Activated T-cell treated with anti-CD3 and anti-CD28 coated beads, Interleukin-2, amount 50 U/mL, for 48 hours (primary cell): Measurements from ENCODE around the gene SLC12A6.
"Not testable (repeated sequence)": the region's sequence is repeated elsewhere in the genome, so short reads cannot be mapped to it uniquely, and the experiment has no call there.

Experiments used
- DNase-seq, 2 experiments: peaks; one replicate each; pipeline ENCODE4 v3.0.0-alpha.2; 2020

Gene SLC12A6

DNA sequence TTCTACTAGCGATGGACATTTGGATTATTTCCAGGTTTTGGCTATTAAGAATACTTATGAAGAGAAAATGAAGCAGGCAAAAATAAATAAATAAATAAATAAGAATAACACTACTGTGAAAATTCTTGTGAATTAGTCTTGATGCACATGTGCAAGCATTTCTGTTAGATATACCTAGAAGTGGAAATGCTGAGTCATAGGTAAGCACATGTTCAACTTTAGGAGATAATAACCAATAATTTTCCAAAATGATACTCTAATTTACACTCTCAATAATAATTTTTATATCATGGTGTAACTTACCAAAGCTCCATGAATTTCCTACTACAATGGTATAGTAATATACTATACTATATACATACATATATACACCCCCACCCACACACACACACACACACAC is 89.4 kb downstream of the SLC12A6 start:
- DNase-seq = no peak

DNA sequence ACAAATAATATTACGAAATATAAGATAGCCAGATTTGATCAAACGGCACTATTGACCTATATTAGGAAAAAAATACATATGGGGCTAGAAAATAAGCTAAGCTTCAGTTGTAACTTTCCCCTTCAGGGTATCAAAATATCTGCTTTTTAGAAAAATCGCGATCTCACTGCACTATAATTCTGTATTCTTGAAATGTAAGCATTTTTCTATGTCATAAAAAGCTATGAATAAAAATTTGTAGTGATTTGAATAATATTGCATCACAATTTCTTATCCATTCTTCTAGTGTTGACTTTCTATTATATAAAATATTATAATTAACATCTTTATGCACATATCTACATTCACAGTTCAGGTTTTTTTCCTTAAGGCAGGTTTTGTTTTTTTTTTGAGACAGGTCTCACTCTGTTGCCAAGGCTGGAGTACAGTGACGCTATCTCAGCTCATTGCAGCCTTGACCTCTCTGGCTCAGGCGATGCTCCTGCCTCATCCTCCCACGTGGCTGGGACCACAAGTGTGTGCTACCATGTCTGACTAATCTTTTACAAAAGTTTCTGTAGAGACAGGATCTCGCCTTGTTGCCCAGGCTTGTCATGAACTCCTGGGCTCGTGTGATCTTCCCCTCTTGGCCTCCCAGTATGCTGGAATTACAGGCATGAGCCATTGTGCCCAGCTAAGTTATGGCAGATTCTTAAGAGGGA is 91.2 kb downstream of the SLC12A6 start:
- DNase-seq = peak in 1 of 2 experiments; percentile 49

DNA sequence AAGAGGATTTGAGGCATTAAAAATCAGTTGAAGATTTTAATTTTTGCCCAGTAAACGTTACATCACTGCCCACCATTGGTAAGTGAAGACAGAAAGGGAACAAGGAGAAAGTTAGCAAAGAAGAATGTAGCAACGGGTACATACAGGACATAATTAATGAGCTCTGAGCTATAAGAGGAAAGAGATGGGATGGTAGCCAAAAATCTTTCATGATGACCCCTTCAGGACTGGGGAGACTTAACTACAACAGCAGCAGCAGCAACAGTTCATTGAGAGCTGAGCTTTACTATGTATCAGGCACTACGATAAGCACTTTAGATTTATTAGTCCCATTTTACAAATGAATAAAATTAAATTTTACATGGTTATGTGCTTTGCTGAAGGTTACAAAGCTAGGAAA is 94.4 kb downstream of the SLC12A6 start:
- no peak for DNase-seq

DNA sequence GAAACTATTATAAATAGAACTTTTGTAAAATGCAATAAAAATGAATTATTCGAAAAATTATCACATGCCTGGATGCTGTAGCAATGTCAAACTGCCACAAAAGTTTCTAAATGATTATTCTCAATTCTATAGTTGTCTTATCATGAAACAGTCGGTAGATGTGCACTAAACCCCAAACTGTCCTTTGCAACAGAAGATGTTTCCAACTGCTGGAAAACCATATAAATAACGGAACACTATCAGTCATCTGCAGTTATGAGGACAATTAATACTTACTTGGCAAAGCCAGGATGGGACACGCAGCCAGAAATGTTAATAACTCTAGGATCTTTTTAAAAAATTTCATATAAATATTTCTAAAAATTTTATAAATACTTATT is 95.3 kb downstream of the SLC12A6 start:
- DNase-seq = no peak

DNA sequence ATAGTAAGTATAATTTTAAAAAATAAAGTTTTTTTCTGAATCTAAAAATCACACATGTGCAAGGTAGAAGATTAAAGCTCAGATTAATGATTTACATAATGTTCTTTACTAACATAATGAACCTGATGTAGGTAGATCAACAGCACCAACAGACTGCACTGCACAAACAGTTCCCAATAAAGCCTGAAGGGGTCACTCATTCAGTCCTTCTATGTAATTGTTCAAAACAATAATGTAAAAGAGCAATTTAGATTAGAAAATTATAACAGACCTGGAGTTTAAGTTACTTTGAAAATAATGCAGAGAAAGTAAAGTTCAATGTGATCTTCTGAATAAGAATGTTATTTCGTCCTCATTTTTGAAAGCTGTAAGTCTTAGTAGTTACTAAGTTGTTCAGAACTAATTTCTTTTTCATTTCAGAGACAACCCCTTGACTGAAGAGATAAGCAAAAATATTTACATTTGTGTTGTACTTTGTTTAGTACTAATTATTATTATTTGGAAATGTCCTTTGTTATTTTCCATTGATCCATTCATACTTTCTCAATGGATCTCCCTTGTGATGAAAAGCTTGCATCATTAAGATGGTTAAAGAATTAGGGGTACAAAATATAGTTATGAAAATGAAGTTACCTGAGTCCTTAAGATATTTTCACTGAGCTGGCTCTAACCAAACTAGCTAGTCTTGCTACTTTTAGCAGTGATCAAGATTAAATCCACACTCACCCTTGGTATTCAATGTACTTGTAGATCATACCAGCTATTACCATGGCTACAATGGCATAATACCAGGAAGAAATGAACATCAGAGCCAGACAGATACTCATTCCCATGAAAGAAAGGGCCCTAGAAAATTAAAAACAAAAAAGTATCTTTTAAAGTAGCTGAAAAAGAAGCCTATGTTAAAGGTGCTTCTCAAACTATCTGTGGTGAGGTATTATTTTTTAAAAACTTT is 95.9 kb downstream of the SLC12A6 start:
- no peak for DNase-seq

DNA sequence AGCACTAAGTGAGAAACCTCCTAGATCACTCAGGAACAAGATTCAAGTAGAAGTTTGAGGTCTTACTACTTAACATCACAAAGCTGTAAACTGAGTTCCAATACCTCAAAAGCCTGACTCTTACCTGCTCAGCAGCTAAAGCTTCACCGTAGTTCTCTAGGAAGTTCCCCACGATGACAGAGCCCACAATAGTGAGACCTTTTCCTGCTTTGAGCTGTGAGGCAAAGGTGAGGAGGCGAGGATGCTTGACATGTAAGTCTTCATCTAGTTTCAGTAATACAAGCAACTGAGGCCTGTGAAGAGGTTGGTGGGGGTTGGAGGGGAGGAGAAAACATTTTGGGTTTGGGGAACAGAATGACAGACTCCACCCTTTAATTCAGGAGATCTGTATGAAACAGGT is 97.0 kb downstream of the SLC12A6 start:
- peak in 1 of 2 experiments; percentile 42 for DNase-seq

DNA sequence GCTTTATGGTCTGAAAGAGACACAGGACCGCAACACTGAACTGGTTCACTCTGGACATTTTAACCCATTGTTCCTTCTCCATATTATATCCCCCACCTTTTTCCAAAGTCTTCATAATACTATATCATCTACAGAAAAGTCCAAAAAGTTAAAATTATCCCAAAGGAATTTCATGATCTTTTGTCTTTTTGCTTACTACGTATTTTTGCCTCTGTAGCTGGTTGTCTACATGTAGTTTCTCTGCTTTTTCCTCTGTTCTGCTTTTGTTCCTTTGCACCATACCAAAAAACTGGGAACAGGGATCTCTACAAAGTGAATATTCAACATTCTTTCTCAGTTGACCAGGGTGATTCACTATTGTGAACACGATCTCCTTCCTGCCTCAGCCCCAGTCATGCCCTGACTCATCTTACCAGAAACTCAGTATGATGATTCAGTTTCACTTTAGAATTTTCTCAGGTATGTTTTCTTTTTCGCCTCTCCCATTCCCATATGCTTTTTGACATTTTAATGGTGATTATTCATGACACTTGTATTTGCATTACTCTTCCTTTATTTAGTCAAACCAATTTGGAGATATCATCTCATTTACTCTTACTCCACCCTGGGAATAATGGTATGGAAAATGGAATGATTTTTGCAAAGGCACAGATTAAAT is 98.3 kb downstream of the SLC12A6 start:
- peak in 1 of 2 experiments; percentile 41 for DNase-seq

DNA sequence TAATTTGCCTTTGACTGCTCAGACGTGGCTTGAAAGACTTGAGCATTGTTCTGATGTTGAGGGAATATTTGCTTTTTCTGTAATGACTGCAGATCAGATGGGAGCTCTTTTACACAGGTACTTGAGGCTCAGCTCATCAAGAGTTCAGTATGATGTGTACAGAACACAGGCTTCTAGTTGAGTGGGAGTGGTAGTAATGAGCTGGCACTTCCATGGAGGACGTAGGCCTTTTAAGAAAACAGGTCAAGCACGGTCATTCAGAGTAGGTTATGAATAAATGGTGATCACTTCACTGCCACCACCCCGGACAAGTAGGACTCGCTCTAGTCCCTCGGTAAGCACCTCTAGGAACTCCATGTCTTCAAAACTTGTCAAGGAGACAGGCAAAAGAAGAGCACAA is 104.0 kb downstream of the SLC12A6 start:
- DNase-seq = no peak

DNA sequence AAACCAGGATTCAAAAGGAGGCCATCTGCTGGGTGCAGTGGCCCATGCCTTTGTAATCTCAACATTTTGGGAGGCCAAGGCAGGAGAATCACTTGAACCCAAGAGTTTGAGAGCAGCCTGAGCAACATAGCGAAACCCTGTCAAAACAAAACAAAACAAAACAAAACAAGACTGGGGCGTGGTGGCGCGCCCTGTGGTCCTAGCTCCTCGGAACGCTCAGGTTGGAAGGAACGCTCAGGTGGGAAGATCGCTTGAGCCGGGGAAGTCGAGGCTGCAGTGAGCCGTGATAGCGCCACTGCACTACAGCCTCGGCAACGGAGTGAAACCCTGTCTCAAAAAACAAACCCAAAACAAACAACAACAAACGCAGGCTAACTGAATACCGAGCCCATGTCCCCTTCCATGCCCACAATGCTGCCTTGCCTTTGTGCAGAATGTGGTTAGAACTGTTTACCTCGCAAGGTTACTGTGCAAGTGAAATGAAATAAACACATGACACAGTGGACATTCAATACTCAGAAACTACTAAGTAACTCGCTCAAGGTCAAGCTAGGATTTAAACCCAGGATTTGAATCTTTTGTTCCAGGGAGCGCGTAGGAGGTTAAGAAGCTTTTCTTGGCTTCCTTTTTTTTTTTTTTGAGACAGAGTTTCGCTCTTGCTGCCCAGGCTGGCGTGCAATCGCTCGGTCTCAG is 113.5 kb downstream of the SLC12A6 start:
- DNase-seq = no peak

DNA sequence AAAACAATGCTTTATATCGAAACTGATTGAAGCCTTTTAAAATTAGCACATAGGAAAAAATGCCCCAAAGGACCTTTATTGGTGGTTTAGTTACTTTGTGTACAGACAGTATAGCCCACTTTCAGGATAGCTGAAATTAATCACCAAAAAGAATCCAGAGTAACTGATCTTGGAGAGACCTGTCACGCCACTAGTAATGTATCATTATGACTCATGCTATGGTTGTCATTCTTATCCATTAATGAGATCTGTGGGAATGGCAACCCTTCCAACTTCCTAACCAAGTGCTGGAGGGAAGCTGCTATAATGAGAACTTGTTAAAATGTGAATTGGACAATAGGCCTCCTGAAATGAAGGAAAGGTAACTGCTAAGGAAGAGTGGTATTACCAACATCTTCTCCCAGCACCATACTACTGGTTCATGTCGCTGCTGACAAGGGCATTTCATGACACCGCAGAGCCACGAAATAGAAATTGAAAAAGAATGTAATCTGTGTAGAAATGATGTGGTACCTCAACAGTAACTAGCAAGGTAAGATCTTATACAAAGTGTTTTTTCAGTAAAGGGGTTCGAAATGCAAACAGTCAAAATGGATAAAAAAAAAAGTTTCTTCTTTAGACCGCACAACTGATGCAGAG is 119.9 kb downstream of the SLC12A6 start:
- no peak for DNase-seq

DNA sequence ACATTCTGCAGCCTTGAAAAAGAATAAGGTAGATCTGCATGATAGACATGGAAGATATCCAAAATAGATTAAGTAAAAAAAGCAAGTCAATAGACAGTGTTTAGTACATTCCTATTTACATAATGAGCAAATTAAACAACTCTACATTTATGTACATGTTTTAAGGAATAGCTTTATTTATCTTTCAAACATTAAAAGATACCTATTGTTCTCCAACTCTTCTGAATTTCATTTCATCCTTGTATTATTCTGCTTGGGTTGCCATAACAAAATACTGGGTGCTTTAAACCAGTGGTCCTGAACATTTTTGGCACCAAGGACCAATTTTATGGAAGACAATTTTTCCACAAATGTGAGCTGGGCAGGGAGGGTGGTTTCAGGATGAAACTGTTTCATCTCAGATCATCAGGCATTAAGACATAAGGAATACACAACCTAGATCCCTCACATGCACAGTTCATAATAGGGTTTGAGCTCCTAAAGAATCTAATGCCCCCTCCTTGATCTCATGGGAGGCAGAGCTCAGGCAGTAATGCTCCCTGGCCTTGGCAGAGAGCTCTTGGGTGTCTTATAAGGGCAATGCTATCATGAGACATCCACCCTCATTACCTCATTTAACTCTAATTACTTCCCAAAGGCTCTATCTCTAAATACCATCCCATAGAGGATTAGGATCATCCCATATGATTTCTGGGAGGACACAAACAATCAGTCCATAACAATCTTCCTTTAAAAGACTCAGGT is 120.9 kb downstream of the SLC12A6 start:
- DNase-seq = no peak

DNA sequence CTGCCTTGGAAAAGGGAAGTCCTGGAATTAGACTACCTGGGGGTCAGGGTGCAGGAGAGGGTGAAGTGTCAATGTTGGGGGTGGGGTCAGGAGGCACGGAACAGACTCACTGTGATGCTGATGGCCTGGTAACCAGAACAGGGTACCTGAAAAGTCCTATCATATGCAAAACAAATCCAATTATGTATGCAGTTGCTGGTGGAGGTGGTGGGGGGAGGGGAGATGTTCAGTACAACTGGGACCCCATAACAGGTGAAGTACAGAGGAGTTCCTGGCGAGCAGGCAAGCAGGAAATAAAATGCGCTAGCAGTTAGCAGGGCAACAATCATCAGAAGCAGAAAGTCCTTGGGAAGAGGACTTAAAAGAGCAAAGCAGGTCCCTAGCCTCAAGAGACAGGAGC is 123.4 kb downstream of the SLC12A6 start:
- DNase-seq = no peak

DNA sequence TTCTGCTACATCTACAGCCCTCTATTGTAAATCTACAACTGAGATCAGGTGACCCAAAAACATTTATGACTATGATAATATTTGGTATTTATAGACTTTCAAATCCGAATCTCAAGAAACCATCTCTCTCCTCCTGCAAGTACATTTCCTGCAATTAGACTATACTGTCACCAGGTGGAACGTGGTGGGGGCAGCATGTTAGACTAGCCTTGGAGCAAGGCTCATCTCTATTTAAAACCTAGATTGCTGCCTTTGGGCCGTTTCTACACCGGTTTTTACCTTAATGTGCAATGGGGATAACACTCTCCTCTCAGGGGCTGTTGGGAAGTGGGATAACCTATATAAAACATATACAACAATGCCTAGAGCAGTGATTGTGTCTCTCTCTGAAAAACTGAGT is 123.9 kb downstream of the SLC12A6 start:
- DNase-seq = no peak

DNA sequence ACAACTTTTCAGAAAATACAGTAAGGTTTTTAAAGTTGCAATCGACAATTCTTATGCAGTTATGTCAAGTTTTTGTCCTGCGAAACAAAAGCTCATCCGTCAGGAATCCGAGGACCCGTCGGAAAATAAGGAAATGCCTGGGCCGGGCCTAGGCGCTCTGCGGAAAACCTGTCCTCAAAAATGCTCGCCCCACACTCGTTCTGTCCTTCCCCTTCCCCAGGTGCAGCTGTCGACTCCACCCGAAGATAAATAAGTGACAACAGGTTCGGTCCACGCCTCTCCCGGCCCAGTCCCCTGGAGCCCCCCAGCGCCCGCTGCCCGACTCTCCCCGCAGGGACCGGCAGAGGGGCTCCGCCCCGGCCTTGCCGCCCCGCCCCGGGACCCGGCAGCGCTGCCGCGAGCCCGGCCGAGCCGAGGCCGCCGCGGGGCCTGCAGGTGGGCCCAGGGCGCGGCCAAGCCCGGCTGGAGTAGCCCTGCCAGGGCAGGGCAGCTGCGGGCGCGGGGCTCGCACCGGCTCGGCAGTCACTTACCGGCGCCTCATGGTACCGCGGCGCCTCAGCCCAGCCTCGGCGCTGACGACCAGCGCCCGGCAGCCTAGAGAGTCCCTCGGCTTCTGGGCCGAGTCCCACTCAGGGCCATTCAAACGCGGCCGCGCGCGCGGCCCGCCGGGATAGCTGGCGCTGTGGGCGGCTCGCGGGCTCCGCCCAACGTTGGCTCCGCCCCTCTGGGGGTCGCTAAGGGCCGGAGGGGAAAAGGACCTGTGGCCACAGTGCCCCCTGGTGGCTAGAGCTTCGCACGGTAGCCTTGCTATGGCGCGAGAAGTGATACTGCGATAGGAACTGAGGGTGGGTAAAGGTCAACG is 127.9 kb downstream of the SLC12A6 start, which contains the start of gene KATNBL1:
KATNBL1 (minus strand) TSS at position 676 of the 862 bp plus-strand sequence. CDS start 46,420 bp downstream, outside the sequence.
- DNase-seq = peak; percentile 99

DNA sequence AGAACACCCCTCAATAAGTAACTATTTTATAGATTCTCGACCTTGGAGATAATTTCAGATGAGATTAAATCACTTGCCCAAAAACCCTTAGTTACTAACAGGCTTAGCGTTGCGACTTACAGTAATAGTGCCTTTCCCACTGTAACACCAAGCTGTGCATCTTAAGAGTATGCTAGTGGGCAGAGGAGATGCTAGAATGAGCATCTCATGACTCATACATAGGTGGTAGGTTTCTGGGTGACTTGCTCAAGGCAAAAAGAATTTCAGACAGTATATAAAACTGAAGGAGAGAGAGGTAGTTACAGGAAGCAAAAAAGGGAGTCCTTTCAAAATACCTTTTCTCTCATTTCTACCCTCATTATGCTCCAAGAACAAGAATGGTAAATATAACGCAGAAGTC is 131.6 kb downstream of the SLC12A6 start:
- DNase-seq = no peak

DNA sequence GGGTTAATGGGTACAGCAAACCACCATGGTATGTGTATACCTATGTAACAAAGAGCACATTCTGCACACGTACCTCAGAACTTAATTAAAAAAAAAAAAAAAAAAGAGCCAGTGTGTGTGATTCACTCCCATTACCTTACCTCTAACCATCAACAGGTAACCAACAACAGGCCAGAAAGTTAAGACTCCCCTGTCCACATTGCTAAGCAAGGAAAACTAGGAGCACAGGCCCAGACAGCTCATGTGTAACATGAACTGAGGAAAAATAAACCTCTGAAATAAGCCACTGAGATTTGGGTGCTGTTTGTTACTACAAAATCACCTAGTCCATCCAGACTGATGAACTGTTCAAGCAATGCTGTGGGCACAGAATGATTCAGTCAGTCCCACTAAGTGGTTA is 133.6 kb downstream of the SLC12A6 start:
- DNase-seq = no peak

DNA sequence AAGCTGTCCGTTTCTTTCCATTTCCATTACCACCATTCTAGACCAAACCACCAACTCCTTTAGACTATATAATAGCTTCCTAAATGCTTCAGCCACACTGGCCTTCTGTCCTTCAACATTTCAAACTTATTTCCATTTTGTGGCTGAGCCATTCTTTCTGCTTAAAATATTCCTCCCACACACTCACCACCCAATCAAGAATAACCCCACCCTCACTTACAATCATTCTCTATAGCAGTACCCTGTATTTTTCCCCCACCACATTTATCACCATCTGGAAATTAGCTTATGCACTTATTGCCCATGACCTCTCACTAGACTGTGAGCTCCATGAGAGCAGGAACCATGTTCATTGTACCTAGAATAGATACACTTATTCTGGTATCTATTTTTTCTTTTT is 134.3 kb downstream of the SLC12A6 start:
- no peak for DNase-seq

DNA sequence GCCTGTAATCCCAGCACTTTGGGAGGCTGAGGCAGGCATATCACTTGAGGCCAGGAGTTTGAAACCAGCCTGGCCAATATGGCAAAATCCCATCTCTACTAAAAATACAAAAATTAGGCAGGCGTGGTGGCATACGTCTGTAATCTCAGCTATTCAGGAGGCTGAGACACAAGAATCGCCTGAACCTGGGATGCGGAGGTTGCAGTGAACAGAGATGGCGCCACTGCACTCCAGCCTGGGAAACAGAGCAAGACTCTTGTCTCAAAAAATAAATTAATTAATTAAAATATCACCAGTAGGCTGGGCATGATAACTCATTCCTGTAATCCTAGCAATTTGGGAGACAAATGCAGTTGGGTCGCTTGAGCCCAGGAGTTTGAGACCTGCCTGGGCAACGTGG is 144.3 kb downstream of the SLC12A6 start:
- not testable (repeated sequence) for DNase-seq

DNA sequence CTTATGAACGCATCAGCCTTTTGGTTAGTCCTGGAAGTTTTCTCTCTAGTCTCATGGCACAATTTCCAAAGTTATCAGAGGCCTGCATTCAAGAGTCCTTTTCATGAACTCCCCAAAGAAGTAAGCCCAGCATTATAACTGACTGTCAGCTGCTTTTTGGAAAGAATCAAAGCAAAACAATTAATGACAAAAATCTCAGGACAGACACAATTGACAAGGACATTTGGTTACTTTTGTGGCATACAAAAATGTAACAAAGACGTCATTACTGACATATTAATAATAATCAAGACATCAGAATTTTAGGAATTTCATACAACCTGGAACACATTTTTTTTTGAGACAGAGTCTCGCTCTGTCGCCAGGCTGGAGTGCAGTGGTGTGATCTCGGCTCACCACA is 148.9 kb downstream of the SLC12A6 start:
- no peak for DNase-seq

DNA sequence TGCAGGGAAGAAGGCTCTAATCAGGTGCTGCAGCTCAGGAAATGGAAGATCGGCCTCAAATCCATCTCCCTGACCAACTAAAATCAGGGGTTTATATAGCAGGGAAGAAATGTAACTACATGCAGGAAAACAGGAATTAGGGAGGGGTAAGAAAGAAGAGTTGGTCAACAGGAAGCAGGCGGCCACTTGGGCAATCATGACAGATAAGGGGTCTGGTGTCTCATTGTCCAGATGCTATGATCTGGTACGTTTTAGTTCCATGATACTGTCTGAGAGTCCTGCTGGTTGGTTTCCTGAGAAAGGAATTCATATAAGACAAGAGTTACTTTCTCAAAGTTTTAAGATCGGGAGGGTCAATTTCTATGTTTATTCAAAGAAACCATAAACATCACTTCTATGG is 151.9 kb downstream of the SLC12A6 start:
- no peak for DNase-seq

DNA sequence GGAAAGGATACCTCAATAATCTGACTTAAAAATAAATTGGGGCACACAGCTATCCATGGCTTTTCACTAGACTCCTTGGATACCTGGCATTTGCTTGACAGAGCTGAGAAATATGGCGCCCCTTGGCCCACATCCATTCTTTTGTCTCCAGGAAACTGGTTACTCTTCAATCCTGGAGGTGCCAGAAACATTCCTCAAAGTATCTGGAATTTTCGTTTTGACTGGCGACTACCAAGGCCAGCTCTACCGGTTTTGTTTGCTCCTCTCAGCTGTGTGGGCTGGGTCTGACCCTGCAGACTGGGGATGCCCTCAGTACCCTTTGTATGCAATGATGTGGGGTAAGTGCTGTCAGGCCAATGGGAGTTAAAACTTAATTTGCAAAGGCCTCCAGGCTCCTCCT is 154.6 kb downstream of the SLC12A6 start:
- no peak for DNase-seq
